Suppressor macrophage treated with lipopolysaccharide for 1 hour (primary cell): ENCODE results near the gene IPPK.
A peak's percentile ranks its signal among the peaks of the same experiment; 100 is the strongest.

Experiments used
- DNase-seq, 3 donors: peaks; one replicate each; pipeline ENCODE4 v3.0.0-alpha.2; 2020 to 2022

Gene IPPK

GRCh38 chr9:92685022-92685421 lies 15.1 kb upstream of the IPPK start:
- no peak for DNase-seq

DNA sequence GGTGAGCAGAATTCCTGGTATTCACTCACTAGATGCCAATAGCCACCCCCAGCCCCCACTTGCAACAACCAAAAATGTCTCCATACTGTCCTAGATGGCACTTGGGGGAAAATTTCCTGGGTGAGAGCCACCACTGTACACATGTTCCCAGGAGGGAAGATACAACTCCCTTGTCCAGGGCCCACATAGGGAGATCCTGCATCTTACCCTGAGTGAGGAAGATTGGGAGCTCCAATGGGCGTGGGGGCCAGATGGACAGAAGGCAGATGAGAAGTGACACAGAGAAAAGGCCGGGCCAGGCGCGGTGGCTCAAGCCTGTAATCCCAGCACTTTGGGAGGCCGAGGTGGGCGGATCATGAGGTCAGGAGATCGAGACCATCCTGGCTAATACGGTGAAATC lies 12.3 kb upstream of the IPPK start:
- no peak for DNase-seq

DNA sequence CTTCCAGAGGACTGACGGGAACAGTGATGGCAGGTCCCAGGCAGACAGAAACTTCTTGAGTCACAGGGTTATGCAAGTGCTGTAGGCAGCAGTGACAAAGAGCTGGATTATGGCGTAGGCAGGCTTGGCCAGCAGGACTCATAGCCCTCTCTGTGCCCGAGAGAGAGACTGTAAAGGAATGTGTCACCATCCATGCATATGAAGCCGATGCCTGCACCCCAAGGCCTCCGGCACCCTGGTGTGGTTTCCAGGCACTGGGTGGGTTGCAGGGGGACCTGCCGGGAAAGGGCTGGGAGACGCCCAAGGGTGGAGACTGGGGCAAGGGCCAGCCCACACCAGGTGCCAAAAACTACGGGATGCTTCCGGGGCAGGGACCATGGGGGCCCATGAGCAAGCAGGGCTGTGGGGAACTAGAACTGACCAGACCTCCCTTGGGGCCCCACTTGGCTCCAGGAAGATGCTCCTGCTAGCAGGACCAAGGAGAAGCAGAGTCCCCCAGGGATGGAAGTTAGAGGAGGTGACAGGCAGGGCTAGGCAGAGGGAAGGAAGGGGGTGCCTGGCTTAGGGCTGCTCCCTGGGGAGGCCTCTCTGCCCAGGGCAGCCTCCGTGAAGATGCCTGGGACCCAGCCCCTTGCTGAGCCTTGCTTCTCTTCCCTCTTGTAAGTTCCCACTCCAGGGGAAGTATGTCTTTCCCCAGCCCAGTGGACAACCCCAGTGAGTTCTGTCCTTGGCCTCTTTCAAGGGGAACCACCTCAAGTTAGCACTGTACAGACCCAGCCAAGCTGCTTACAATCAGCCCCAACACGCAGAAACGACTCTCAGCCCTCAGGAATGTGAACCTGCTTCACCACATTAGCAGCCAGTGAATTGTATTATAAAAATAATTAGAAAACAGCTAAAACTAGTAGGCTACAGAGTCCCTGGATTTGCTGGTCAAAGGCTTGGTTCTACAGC lies 10.5 kb upstream of the IPPK start:
- peak in 2 of 3 donors; percentile 19 to 20 for DNase-seq

DNA sequence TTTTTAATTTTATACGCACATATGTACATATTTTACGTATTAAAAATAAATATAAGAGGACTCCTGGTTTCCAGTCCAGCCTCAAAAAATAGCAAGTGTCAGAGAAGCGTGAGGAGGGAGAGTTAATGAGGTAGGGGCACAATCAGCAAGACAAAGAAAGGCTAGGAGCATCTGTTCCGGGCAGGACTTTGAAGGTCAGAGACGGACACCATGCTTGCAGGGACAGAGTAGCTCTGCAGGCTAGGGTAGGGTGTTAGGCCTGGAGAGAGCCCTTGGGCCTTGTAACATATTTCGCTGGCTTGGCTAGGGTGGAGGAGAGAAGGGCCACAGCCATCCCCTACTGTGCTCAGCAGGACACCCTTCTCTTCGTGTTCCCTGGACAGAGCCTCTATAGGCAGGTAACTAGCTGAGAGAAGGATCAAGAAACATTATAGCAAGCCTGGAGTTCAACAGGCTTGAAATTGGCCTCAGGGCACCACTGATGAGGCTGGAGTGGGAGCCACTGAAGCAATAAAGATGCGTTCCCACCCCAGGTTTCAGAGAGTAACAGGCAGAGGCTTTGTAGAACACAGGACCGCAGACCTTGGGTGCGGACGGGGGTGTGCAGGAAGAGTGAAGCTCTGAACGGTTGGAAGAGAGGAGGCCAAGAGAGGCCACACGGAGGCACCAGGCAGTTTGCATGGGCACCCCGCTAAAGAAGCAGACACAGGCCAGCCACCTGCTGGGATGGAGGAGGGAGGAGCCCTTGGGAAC lies 9.7 kb upstream of the IPPK start:
- DNase-seq, result no peak

DNA sequence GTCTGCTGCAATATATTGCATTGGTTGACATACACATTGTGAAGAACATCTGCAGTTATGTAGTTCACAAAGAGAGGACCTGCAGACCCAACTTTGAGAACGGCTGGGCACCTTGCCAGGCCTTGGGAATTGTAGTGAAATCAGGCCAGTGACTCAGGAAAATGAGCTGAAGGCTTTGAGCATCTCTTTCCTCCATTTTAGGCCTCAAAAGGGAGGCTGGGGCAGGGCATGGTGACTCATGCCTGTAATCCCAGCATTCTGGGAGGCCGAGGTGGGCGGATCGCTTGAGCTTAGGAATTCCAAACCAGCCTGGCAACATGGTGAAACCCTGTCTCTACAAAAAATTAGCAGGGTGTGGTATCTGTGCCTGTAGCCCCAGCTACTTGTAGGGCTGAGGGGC lies 1.4 kb upstream of the IPPK start:
- peak; percentile 25 to 57 (median 51) for DNase-seq

GRCh38 chr9:92669527-92669889 lies 423 bp downstream of the IPPK start:
- peak; percentile 50 to 80 (median 63) for DNase-seq

GRCh38 chr9:92668746-92669526 lies 995 bp downstream of the IPPK start:
- peak in 2 of 3 donors; percentile 46 to 59 for DNase-seq

GRCh38 chr9:92666912-92667532 lies 2.9 kb downstream of the IPPK start:
- DNase-seq, result no peak

GRCh38 chr9:92666236-92666635 lies 3.7 kb downstream of the IPPK start:
- no peak for DNase-seq

GRCh38 chr9:92665836-92666235 lies 4.1 kb downstream of the IPPK start:
- no peak for DNase-seq

DNA sequence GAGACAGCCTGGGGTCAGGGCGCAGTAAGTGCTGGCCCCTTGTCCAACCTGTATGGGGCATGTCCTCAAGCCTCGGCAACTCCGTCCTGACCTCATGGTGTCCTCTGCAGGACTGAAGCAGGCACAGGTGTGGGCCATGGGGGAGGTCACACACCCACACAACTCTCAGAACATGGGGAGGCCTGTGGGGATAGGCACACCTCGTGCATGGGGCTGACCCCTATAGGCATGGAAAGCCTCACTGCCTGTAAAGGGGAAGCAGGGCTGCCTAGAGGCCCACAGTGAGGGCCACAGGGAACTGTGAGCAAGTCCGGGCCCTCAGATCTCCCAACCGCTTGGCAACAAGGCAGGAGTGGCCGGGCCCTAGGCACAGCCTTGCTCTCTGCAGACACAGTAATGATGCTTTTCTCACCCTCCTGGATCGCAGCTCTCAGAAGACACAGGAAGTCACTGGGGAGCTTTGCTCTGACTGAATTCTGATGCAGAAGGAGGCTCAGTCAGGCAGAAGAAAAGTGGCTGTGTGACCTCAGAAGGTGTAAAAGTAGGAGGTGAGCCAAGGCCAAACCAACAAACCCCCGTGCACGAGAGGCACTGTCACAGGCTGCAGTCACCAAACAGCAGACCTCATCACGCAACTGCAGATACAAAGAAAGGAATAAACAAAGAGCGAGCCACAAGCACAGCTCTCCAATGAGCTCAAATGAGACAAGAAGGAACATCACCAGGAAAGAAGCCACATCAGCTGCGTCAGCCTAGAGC lies 5.4 kb downstream of the IPPK start:
- no peak for DNase-seq

DNA sequence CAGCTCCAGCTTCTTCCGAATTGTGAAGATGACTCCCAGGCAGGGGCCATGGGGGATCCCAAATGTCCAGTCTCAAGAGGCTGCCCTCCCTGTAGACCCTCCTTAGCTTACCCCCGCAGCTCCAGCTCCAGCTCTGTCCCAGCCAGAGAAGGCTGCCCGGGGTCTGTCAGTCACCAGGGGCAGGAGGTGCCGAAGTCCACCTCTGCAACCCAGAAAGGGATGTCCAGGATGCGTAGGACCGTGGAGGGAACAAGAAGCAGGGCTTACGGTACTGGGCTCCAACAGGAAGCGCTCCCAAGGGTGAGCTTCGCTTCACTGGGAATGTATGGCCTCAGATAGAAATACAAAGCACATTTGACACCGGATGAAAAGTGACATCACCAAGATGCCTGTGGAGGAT lies 6.0 kb downstream of the IPPK start:
- DNase-seq, result no peak

GRCh38 chr9:92663126-92663525 lies 6.8 kb downstream of the IPPK start:
- DNase-seq, result no peak

DNA sequence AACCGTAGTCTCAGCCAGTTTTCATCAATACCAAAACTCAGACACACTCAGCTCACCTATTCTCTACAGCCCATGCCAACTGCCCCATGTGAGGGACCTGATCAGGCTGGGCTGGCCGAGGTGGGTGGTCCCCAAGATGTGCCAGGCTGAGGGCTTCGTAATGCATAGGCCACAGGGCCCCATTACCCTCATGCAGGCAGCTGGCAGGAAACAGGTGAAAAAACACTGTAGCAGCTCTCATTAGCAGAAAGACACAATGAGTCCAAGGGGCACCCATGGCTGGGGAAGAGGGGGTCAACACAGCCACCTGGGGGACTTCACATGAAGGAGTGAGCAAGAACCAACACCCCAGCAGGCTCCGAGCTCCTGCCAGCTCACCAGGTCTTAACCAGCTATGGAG lies 8.2 kb downstream of the IPPK start:
- no peak for DNase-seq

GRCh38 chr9:92661127-92661526 lies 8.8 kb downstream of the IPPK start:
- DNase-seq, result no peak

DNA sequence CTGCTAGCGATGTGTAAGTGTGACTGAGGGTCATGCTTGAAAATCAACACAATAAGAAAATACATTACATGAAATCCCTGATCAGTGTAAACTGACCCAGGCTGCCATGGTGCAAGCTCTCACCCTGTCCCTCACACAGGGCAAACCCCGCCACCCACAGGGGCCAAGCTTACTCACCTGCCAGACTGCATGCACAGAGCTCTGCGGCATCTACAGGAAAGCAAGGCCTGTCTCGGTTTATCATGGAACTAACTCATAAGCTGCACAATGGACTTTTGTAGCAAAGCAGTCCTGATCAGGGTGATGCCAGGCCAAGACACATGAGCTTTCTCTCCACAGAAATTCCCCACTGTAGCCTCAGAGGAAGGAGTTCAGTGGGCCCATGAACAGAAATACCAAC lies 9.7 kb downstream of the IPPK start:
- DNase-seq, result no peak

GRCh38 chr9:92659601-92660000 lies 10.3 kb downstream of the IPPK start:
- no peak for DNase-seq

DNA sequence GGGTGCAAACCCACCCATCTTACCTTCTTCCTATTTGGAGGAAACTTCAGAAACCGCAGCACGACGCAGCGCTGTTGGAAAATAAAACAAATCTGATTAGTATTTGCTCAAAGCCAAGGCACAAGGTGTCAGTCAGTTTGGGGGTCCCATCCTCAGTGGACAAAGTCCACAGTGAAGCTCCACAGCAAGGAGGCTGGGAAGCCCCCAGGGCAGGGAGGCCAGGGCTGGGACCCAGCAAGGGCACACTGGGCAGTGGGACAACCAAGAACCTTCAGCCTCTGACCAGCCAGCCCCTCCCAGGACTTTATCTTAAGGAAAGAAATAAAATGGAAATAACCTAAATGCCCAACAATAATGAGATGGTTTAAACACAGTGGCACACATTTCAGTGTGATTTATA lies 11.3 kb downstream of the IPPK start:
- DNase-seq, result no peak

- no peak for DNase-seq
Observed at GRCh38 chr9:92658176-92658575, 11.8 kb downstream of the IPPK start.

DNA sequence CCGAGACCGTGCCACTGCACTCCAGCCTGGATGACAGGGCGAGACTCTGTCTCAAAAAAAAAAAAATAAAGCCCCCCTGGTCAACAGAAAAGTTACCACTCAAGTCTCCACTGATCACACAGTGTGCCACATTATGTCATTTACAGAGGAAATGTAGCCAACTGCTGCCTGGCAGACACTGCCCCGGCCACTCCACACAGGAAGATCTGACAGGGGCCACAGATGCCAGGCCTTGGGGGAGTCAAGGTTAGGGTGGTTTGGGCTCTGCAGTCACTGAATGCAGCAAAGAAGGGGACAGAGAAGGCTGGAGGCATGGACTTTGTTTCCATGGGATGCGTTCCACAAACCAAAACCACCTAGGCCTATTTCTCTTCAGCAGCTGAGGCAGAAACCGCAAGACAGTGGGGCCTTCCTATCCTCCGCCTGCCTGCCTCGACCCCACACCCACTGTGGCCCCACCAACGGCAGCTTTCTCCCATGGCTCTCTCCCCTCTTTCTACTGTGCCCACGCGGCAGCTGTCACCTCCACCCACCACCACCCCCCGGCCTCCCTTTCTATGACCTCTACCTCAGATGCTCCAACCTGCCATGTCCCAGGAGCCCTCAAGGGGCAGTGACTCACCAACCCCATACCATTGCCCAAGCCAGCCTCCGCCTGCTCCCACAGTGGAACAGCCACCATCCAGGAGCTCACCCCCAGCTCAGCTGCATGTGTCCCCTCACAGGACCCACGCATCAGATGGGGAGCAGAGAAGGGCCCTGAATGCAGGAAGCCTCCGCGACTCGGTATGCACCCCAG lies 12.4 kb downstream of the IPPK start:
- DNase-seq, result no peak

DNA sequence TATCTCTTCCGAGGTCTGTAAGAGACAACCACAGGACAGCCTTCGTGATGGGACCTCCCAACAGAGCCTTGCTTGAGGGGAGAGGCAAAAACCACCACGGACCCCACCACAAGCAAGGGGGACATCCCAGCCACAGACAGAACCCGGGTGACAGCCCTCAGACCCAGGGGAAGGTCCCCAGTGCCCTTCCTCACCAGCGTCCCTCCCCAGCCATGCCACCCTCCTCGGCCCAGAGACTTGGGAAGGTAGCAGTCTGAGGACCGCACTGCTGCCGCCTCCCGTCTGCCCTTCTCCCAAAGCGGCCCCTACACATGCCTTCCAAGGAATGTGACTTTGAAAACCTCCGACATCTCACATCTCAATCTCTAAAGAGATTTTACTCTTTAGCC lies 13.4 kb downstream of the IPPK start:
- DNase-seq, result no peak
